ENCODE measurements around the gene C16orf92.

DNA sequence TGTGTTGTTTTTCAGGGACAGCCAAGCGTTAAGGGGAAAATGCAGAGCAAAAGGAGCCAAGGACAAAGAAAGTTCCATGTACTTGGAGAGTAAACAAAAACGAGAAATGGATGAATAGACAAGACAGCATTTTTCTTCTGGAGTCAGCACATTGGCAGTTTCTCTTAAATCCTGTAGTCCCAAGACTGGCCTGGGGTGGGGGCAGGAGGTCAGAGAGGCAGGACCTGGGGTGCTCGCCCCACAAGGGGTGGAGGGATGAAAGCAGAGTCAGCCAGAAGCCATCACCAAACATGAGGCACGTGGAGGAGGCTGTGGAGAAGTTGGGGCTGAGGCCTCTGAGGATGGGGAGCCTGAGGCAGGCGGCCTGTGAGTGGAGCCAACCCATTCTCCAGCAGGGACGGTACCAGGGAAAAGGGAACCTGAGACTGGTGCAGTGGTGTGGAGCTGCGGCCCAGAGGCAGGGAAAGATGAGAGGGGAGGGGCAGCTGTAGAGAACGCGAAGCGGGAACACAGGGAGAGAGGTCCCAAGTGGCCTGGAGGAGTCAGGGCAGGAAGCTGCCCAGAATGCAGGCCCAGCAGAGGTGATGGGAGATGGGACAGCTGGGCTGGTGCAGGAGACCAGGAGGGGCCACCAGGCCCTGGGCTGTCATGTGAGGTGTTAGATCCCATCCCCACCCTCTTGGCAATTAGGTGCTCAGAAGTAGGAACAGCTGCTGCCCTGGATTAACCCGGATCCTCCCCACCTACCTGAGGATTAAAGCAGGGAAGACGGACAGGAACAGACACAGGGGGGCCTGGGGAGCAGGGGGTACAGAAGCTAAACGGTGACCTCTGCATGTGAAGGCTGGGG is 4.8 kb downstream of the C16orf92 start:
- TF ChIP-seq, protein P1, sequence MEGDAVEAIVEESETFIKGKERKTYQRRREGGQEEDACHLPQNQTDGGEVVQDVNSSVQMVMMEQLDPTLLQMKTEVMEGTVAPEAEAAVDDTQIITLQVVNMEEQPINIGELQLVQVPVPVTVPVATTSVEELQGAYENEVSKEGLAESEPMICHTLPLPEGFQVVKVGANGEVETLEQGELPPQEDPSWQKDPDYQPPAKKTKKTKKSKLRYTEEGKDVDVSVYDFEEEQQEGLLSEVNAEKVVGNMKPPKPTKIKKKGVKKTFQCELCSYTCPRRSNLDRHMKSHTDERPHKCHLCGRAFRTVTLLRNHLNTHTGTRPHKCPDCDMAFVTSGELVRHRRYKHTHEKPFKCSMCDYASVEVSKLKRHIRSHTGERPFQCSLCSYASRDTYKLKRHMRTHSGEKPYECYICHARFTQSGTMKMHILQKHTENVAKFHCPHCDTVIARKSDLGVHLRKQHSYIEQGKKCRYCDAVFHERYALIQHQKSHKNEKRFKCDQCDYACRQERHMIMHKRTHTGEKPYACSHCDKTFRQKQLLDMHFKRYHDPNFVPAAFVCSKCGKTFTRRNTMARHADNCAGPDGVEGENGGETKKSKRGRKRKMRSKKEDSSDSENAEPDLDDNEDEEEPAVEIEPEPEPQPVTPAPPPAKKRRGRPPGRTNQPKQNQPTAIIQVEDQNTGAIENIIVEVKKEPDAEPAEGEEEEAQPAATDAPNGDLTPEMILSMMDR (IDR thresholded peaks at IDR 0.05; ENCODE audit: low read length): no peak
- no peak for TF ChIP-seq EZH2 (IDR thresholded peaks at IDR 0.05; ENCODE audit: borderline replicate concordance, low read length)
